ENCODE data around the gene CCP110. TPM values are rescaled to one million over a fixed set of nuclear protein-coding genes. Genes with fewer than 3 reads are reported as not detected.

Gene CCP110
- polyA plus RNA-seq, 3 donors = 21.6 to 39.0 (median 37.1) TPM

- no peak for DNase-seq
These were observed 18.0 kb upstream of the CCP110 start for GRCh38 chr16:19505600-19506303.

- no peak for DNase-seq
These were observed 16.8 kb upstream of the CCP110 start for GRCh38 chr16:19506965-19507364.

GRCh38 chr16:19507867-19508266 is 15.9 kb upstream of the CCP110 start:
- no peak for DNase-seq

- DNase-seq = no peak
These were observed 11.4 kb upstream of the CCP110 start for GRCh38 chr16:19512297-19512696.

GRCh38 chr16:19513377-19514053 is 10.2 kb upstream of the CCP110 start:
- DNase-seq = no peak

GRCh38 chr16:19515757-19516156 is 8.0 kb upstream of the CCP110 start:
- no peak for DNase-seq

GRCh38 chr16:19517424-19518089 is 6.2 kb upstream of the CCP110 start:
- no peak for DNase-seq

GRCh38 chr16:19518388-19518787 is 5.4 kb upstream of the CCP110 start:
- DNase-seq = no peak

GRCh38 chr16:19520861-19521331 is 2.8 kb upstream of the CCP110 start:
- no peak for DNase-seq

- peak; percentile 93 for DNase-seq
These were observed 2.0 kb upstream of the CCP110 start, which contains the start of gene GDE1 for GRCh38 chr16:19521471-19522396. Gene GDE1, minus strand, starts transcription at chr16:19522098. Its CDS starts 134 bp downstream, at chr16:19521964.

GRCh38 chr16:19522397-19522732 is 1.4 kb upstream of the CCP110 start:
- DNase-seq = no peak

GRCh38 chr16:19522760-19523159 is 982 bp upstream of the CCP110 start:
- no peak for DNase-seq

GRCh38 chr16:19523184-19523558 is 571 bp upstream of the CCP110 start:
- no peak for DNase-seq

GRCh38 chr16:19524356-19524615 is 544 bp downstream of the CCP110 start:
- DNase-seq = no peak

- DNase-seq = no peak
These were observed 1.1 kb downstream of the CCP110 start for GRCh38 chr16:19524616-19525384.

GRCh38 chr16:19525385-19525723 is 1.6 kb downstream of the CCP110 start:
- no peak for DNase-seq

- no peak for DNase-seq
These were observed 3.4 kb downstream of the CCP110 start for GRCh38 chr16:19527161-19527560.

- DNase-seq = no peak
These were observed 4.9 kb downstream of the CCP110 start for GRCh38 chr16:19528666-19529065.

- DNase-seq = no peak
These were observed 8.9 kb downstream of the CCP110 start for GRCh38 chr16:19532601-19533000.

- DNase-seq = no peak
These were observed 16.7 kb downstream of the CCP110 start for GRCh38 chr16:19540241-19540970.

Measured in renal pelvis (tissue), 4 donors.